ENCODE data around the gene PFAS. TPM values are rescaled to one million over a fixed set of nuclear protein-coding genes. Genes with fewer than 3 reads are reported as not detected.
"Not testable (repeated sequence)": the region's sequence is repeated elsewhere in the genome, so short reads cannot be mapped to it uniquely, and the experiment has no call there.

The PFAS gene, protein sequence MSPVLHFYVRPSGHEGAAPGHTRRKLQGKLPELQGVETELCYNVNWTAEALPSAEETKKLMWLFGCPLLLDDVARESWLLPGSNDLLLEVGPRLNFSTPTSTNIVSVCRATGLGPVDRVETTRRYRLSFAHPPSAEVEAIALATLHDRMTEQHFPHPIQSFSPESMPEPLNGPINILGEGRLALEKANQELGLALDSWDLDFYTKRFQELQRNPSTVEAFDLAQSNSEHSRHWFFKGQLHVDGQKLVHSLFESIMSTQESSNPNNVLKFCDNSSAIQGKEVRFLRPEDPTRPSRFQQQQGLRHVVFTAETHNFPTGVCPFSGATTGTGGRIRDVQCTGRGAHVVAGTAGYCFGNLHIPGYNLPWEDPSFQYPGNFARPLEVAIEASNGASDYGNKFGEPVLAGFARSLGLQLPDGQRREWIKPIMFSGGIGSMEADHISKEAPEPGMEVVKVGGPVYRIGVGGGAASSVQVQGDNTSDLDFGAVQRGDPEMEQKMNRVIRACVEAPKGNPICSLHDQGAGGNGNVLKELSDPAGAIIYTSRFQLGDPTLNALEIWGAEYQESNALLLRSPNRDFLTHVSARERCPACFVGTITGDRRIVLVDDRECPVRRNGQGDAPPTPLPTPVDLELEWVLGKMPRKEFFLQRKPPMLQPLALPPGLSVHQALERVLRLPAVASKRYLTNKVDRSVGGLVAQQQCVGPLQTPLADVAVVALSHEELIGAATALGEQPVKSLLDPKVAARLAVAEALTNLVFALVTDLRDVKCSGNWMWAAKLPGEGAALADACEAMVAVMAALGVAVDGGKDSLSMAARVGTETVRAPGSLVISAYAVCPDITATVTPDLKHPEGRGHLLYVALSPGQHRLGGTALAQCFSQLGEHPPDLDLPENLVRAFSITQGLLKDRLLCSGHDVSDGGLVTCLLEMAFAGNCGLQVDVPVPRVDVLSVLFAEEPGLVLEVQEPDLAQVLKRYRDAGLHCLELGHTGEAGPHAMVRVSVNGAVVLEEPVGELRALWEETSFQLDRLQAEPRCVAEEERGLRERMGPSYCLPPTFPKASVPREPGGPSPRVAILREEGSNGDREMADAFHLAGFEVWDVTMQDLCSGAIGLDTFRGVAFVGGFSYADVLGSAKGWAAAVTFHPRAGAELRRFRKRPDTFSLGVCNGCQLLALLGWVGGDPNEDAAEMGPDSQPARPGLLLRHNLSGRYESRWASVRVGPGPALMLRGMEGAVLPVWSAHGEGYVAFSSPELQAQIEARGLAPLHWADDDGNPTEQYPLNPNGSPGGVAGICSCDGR (N-terminal part only)
- total RNA-seq (2014; rRNA removed; shearing (Covaris generic)), result 133 and 173 TPM in 2 replicates

DNA sequence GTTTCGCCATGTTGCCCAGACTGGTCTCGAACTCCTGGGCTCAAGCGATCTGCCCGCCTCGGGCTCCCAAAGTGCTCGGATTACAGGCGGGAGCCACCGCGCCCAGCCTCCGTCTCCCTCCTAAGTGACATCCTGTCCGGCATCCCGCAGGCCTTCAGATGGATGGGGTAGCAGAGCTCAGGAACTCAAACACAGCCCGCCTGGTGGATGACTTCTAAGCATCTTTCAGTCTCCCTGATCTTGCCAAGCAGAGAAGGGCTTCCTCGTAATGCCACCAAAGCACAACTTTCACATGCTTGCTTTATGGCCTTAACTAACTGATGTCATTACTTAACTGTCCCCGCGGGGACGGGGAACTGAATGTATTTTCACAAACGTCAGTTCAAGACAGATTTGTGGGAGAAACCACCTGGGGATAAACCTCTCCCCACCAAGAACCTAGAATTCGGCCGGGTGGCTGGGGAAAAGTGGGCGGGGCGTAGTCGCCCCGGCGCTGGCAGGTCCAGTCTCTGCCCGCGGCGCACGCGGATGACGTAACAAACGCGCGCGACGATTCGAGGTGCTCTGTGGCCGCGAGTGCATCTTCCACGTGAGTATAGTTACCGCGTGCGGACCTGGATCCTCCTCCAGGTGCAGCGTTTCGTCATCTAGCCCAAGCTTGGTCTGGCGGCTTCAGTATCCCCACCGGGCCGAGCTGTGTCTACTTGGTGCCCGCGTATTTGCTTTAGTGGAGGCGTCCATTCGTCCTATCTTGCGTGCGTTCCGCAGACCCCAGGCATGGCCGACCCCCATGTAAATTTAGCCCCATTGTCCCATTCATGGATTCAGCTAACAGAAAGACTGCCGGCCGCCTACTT is at the start of gene PFAS:
PFAS (plus strand) TSS at position 539 of the 857 bp plus-strand sequence. CDS start 4,649 bp downstream, outside the sequence.
- in situ Hi-C loops (cut with HindIII; ENCODE audit: low sequenced_read_pairs), result no loop called here

DNA sequence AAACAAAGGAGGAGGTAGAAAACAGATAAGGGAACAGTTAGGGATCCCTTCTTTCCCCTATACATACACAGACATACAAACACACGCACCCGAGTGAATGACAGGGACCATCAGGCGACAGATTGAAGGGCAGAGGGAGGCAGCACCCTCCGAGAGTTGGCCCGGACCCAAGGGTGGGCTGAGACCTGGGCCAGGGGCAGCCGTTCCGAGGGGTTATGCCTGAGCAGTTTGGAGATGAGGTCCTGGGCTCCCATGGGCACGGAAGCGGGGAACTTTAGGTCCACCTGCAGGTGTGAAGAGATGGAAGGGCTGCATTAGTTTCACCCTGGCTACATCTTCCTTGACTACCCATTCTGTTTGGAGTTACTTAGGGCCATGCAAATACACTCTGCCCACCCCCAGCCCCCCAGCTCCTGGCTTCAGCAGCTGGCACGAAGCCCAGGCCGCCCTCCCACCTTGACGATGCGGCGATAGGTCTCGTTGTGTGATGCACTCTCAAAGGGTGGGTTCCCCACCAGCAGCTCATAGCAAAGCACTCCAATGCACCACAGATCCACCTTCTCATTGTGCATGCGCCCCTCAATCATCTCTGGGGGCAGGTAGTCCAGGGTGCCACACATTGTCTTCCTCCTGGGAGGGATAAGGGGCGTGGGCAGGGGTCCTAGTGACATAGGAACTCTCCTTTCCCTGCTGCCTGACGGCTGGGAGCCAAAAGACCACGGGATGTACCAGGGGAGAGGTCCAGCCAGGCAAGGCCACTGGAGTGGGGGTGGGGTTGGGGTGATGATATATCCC is 44.1 kb upstream of the PFAS start:
- no peak for DNase-seq (ENCODE audit: low spot score)
- in situ Hi-C loops (cut with HindIII; ENCODE audit: low sequenced_read_pairs), result no loop called here

More for the DNA sequence above, at the start of gene PFAS:
- peak; percentile 91 for DNase-seq (ENCODE audit: low spot score)

DNA sequence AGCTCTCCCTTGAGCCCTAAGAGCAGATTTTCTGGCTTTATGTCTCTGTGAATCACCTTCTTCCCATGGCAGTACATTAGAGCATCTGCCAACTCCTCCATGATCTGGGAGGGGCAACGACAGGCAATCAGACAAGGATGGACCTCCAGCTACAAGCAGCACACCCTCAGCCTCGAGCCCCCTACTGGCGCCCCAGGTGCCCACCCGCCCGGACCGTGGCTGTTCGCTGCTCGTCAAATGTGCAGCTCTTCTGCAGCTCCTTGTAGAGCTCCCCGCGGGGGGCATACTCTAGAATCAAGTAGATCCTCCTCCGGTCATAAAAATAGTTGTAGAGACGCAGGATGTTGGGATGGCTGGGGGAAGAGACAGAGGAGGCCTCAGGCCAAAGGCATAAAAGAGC is 42.6 kb upstream of the PFAS start:
- in situ Hi-C loops (cut with HindIII; ENCODE audit: low sequenced_read_pairs), result no loop called here
- DNase-seq (ENCODE audit: low spot score), result no peak

DNA sequence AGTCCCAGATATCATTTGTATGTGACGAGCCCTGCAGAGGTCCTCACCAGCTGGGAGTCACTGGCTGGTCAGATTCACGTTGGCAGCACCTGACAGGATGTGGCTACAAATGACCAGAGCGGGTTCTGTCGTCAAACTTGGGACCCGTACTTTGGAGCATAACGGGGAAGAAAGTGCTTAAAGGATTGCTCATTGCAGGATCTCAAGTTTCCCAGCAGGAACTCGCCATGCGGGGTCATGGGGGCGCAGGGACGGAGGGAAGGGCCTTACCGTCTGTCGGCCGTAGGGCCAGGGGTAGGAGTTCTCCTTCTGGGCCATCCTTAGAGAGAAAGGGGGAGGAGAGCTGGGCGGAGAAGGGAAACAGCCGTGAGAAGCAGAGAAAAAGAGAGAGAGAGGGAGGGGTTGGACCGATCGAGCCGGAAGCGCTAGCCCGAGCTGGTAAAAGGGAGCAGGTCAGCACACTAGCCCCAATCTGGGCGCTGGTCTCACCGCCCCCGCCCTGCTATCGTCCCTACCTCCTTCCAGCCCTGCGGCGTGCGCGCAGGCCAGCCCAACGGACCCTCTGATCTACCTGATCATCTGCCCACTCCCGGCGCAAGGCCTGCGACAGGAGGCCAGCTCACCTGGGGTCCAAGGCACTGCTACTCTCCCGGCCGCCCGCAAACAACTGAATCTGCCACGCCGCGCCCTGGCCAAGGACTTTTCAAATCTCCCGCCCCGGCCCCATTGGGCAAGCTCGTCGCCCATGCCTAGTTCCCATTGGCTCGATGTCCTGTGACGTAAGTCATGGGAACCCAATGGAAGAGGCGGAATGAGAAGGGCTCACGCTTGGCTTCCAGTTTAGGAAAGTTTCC is 39.0 kb upstream of the PFAS start, which contains the start of gene AURKB:
AURKB (minus strand) TSS at position 669 of the 854 bp plus-strand sequence; CDS start at position 318, 351 bp downstream.
- in situ Hi-C loops (cut with HindIII; ENCODE audit: low sequenced_read_pairs), result no loop called here
- peak; percentile 95 for DNase-seq (ENCODE audit: low spot score)

DNA sequence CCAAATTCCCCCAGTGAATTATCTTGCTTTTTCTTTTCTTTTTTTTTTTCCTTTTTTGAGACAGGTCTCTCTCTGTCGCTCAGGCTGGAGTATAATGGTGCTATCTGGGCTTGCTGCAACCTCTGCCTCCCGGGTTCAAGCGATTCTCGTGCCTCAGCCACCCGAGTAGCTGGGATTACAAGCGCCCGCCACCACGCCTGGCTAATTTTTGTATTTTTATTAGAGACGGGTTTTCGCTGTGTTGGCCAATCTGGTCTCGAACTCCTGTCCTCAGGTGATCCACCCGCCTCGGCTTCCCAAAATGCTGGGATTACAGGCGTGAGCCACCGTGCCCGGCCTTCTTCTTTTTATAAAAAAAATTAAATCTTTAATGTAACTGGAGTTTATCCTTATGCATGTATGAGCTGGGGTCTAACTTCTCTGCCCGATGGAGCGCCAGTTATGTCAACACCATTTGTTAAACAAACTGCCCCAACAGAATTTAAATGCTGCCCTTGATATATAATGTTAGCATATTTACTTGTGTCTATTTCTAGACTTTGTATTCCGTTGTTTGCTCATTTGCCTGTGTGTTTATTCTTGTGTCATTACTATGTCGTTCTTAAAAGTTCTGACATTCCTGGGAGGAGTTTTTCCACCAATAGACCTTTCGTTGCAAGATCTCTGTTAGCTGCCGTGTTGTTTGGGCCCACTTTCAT is 38.2 kb upstream of the PFAS start:
- DNase-seq (ENCODE audit: low spot score), result no peak
- in situ Hi-C loops (cut with HindIII; ENCODE audit: low sequenced_read_pairs), result no loop called here

DNA sequence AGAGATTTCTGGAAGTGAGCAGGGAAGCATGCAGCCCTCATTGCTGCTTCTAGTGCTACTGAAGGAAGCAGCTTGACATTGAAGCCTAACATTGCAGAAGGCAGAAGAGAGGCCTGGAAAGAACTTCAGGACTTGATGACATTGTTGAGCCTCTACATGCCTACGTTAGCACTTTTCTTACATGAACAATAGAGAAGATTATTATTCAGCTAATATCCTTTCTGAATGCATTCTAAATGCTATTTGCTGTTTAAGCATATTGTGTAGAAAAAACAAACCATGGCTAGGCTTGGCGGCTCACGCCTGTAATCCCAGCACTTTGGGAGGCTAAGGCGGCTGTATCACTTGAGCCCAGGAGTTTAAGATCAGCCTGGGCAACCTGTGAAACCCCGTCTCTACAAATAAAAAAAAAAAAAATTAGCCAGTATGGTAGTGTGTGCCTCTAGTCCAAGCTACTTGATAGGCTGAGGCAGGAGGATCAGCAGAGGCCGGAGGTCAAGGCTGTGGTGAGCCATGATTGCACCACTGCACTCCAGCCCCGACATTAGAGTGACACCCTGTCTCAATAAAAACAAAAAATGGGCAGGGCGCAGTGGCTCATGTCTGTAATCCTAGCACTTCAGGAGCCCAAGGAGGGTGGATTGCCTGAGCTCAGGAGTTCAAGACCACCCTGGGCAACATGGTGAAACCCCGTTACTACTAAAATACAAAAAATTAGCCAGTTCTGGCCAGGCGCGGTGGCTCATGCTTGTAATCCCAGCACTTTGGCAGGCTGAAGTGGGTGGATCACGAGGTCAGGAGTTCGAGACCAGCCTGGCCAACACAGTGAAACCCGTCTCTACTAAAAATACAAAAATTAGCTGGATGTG is 36.5 kb upstream of the PFAS start:
- DNase-seq (ENCODE audit: low spot score), result no peak
- in situ Hi-C loops (cut with HindIII; ENCODE audit: low sequenced_read_pairs), result no loop called here

DNA sequence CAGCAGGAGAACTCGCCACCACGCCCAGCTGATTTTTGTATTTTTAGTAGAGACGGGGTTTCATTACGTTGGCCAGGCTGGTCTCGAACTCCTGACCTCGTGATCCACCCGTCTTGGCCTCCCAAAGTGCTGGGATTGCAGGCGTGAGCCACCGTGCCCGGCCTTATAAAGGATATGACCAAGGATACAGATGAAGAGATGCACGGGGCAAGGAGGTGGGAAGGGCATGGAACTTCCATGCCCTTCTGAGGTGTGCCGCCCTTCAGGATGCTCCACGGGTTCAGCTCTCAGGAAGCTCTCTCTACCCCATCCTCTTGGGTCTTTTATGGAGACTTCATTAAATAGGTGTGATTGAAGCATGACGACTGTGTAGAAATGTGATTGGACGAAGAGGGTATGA is 35.1 kb upstream of the PFAS start:
- DNase-seq (ENCODE audit: low spot score); in situ Hi-C loops (cut with HindIII; ENCODE audit: low sequenced_read_pairs): not testable (repeated sequence)

DNA sequence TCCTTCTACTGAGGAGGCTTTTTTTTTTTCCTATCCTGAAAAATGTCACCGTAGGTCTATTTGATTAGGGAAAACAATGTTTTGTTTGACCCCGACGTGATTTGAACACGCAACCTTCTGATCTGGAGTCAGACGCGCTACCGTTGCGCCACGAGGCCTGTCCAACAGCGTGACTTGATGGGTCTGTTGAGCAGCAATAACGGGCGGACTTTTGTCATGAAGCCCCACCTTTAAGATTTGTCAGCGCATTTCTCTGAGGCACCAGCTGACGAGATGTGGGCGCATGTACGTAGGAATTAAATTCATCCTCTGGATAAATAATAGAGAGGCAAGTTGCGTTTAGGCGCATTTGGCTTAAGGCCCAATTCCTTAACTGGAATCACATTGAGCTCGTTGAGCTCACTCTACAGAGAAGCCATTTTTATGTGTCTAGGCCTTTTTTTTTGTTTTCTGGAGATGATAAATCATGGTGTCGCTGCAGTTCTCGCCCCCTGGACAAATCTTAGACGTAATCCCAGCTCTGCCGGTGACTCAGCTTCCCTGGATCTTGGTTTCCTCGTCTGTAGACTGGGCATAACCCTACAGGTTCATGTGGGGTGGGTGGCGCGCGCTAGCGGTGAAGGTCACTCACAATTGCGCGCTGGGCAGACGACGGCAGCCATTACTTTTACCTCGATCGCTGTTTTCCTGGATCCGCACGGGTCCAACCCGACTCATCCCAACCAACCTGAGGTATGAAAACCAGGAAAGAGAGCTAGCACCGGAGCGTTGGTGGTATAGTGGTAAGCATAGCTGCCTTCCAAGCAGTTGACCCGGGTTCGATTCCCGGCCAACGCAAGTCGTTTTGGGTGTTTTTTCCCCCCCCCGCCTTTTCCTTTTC is 28.1 kb upstream of the PFAS start:
- peak; percentile 97 for DNase-seq (ENCODE audit: low spot score)
- in situ Hi-C loops (cut with HindIII; ENCODE audit: low sequenced_read_pairs), result no loop called here

DNA sequence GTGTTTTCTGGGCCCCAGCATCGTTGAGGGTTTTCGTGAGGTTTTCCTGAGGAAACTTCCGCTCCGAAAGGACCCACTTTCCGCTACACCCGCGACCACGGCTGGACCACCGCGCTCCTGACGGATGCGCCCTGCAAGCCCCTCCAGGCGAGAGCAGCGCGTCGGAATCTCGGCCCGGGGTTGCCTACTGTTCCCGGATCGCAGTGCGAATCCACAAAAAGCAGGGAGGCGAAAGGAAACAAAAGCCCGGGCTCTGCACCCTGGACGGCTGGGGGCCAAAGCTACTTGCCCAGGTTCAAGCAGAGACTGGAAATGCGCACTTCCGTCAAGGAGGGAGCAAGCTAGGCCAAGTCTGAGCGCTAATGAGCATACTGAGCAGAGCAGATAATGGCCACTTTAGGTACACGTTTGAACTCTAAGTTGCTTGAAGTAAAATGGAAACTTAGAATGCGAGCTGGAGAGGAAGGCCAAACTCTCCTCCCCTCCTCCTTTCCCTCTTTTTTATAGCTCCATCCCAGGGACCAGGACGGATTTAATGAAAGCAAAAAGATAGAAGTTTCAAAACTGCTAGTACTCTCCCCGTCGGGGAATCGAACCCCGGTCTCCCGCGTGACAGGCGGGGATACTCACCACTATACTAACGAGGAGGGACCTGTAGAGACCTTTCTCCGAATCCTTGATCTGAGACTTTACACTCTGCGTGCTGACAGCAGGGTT is 27.3 kb upstream of the PFAS start:
- in situ Hi-C loops (cut with HindIII; ENCODE audit: low sequenced_read_pairs), result no loop called here
- DNase-seq (ENCODE audit: low spot score), result peak; percentile 96

DNA sequence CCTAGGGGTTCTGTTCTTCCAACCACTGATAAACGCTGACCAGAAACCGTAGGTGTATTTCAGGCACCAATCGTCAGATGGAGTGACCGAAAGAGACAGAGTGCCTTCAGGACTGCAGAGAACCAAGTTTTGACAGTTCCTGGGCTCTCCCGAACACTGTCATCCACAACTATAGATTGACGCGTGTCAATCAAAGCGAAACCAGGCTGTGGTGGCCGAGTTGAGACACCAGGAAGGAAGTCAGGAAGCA is 26.8 kb upstream of the PFAS start:
- DNase-seq (ENCODE audit: low spot score), result no peak
- in situ Hi-C loops (cut with HindIII; ENCODE audit: low sequenced_read_pairs), result no loop called here

DNA sequence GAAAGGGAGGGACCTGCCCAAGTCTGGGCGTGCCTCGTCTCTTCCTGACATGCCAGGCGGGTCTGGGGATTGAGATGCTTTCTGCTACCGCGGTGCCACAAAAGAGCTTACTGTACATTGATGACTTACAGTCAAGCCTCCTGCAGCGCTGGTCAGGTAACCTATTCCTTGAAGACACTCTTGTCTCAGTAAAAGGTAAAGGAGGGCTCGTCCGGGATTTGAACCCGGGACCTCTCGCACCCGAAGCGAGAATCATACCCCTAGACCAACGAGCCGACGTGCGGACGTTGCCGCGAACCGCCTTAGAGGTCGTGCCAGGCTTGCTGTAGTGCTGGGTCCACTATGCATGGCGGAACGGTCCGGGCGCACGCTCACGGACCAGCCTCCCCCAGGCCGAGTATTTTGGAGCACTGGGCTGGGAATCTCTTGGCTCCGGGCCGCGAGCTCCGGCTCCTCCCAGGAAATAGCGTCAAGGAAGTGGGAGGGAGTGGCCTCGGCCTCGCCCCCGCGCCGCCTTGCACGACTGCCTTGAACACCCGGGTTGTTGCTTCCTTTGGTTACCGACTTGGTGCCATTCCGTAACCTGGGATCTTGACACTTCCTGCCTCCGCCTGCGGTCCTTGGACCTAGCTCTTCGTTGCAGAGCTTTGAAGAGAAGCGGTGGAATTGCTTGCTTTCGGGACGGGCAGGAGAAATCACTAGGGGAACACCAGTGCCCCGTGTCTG is 26.3 kb upstream of the PFAS start:
- DNase-seq (ENCODE audit: low spot score), result peak; percentile 96
- in situ Hi-C loops (cut with HindIII; ENCODE audit: low sequenced_read_pairs), result no loop called here

DNA sequence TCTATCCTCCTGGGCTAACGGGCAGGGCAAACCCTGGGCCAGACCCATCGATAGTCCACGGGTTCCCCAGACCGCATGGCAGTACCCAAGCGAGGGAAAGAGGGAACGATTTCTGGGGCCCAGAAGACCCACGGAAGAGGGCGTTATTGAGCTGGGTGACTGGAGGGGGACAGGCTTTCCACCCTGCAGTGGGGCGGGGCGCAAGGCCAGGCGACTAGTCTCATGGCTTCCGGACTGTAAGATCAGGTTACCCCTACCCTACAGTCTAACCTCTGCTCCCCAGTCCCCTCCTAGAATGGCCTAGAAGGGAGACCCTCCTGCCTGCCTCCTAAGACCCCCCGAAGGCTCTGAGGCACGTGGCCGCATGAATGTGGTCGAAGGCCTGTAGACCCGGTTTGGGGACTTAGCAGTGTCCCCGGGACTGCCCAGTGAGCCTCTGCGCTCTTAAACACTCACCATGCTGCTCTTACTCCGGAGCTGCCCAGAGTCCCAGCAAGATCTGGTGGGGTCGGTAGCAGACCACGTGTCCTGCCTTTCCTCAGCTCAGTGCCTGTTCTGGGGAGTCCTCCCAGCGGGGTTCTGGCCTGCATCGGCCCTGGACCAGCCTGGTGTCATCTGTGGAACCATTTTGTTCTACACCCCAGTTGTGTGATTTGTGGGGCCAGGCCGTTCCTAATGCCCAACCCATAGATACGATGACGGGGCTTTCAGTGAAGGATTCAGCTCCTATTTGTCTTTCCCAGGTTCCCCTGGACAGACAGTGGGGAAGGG is 25.5 kb upstream of the PFAS start:
- DNase-seq (ENCODE audit: low spot score), result peak; percentile 65
- in situ Hi-C loops (cut with HindIII; ENCODE audit: low sequenced_read_pairs), result no loop called here
